ENCODE results near the gene GAGE1.

Gene GAGE1

GRCh38 chrX:49627086-49627777 is 28.4 kb downstream of the GAGE1 start:
- no peak overlapping the region for H3K9ac ChIP-seq (ENCODE audit: low read depth, low read length)
- H3K27ac ChIP-seq (ENCODE audit: low read length) = no peak overlapping the region
- H3K4me1 ChIP-seq (ENCODE audit: insufficient read depth, low read length) = no peaks in the 10 kb centered on the region
- H3K4me3 ChIP-seq (ENCODE audit: low read length) = no peak overlapping the region
- no peaks in the 10 kb centered on the region for H3K27me3 ChIP-seq (ENCODE audit: insufficient read depth, low read length)
- peaks cover 9% of the 10 kb centered on the region; the same call in 1 of the 2 replicates for H3K9me3 ChIP-seq (ENCODE audit: insufficient read depth, low read depth, low read length)
- no peaks in the 10 kb centered on the region for H3K36me3 ChIP-seq (ENCODE audit: insufficient read depth, low read depth, low read length)

- H3K27me3 ChIP-seq (ENCODE audit: insufficient read depth, low read length) = no peaks in the 10 kb centered on the region
- H3K9me3 ChIP-seq (ENCODE audit: insufficient read depth, low read depth, low read length) = no peaks in the 10 kb centered on the region
- no peak overlapping the region for H3K27ac ChIP-seq (ENCODE audit: low read length)
- H3K4me1 ChIP-seq (ENCODE audit: insufficient read depth, low read length) = no peaks in the 10 kb centered on the region
- no peak overlapping the region for H3K4me3 ChIP-seq (ENCODE audit: low read length)
- H3K9ac ChIP-seq (ENCODE audit: low read depth, low read length) = no peak overlapping the region
- no peaks in the 10 kb centered on the region for H3K36me3 ChIP-seq (ENCODE audit: insufficient read depth, low read depth, low read length)
These were observed 46.3 kb downstream of the GAGE1 start for GRCh38 chrX:49644991-49645637.

- Histone ChIP-seq H3K9me3 (ENCODE audit: insufficient read depth, low read depth, low read length) (no peaks in the 10 kb centered on the region), H3K4me3 (ENCODE audit: low read length) (no peak overlapping the region), H3K27me3 (ENCODE audit: insufficient read depth, low read length) (no peaks in the 10 kb centered on the region), H3K36me3 (ENCODE audit: insufficient read depth, low read depth, low read length) (no peaks in the 10 kb centered on the region), H3K27ac (ENCODE audit: low read length) (no peak overlapping the region), H3K9ac (ENCODE audit: low read depth, low read length) (no peak overlapping the region), H3K4me1 (ENCODE audit: insufficient read depth, low read length) (no peaks in the 10 kb centered on the region)
These were observed 57.7 kb downstream of the GAGE1 start for GRCh38 chrX:49656533-49656932.
